NCI-H526 (cell line): ENCODE results near the gene PM20D1.
"Not testable (repeated sequence)": the region's sequence is repeated elsewhere in the genome, so short reads cannot be mapped to it uniquely, and the experiment has no call there.

Experiments
- DNase-seq, 2 experiments: peaks; one replicate each; lab custom pipeline; 2025; lab: John Stamatoyannopoulos, UW

PM20D1 gene

GRCh38 chr1:205849619-205850355 lies at the start of gene PM20D1:
TSS of gene PM20D1 (minus strand) at chr1:205850132. CDS start at chr1:205850072, 60 bp downstream.
- DNase-seq, result no peak

- DNase-seq, result no peak
Observed at GRCh38 chr1:205896351-205896750, 46.4 kb upstream of the PM20D1 start.

GRCh38 chr1:205894119-205894518 lies 44.2 kb upstream of the PM20D1 start:
- DNase-seq, result not testable (repeated sequence)

GRCh38 chr1:205892175-205892574 lies 42.2 kb upstream of the PM20D1 start:
- DNase-seq, result not testable (repeated sequence)

- not testable (repeated sequence) for DNase-seq
Observed at GRCh38 chr1:205891481-205891880, 41.5 kb upstream of the PM20D1 start.

GRCh38 chr1:205890631-205891030 lies 40.7 kb upstream of the PM20D1 start:
- DNase-seq, result not testable (repeated sequence)

- not testable (repeated sequence) for DNase-seq
Observed at GRCh38 chr1:205889706-205890105, 39.8 kb upstream of the PM20D1 start.

GRCh38 chr1:205889006-205889405 lies 39.1 kb upstream of the PM20D1 start:
- not testable (repeated sequence) for DNase-seq

- no peak for DNase-seq
Observed at GRCh38 chr1:205883792-205884191, 33.9 kb upstream of the PM20D1 start.

- no peak for DNase-seq
Observed at GRCh38 chr1:205880923-205881322, 31.0 kb upstream of the PM20D1 start.

- DNase-seq, result no peak
Observed at GRCh38 chr1:205879974-205880373, 30.0 kb upstream of the PM20D1 start.

GRCh38 chr1:205878026-205878425 lies 28.1 kb upstream of the PM20D1 start:
- DNase-seq, result no peak

- not testable (repeated sequence) for DNase-seq
Observed at GRCh38 chr1:205873148-205873547, 23.2 kb upstream of the PM20D1 start.

- DNase-seq, result peak in 1 of 2 experiments; percentile 12
Observed at GRCh38 chr1:205870236-205870635, 20.3 kb upstream of the PM20D1 start.

- DNase-seq, result no peak
Observed at GRCh38 chr1:205861540-205861939, 11.6 kb upstream of the PM20D1 start.

- DNase-seq, result no peak
Observed at GRCh38 chr1:205858141-205858961, 8.4 kb upstream of the PM20D1 start.

GRCh38 chr1:205857501-205857900 lies 7.6 kb upstream of the PM20D1 start:
- not testable (repeated sequence) for DNase-seq

GRCh38 chr1:205856433-205856832 lies 6.5 kb upstream of the PM20D1 start:
- DNase-seq, result no peak

- no peak for DNase-seq
Observed at GRCh38 chr1:205852969-205853368, 3.0 kb upstream of the PM20D1 start.

- DNase-seq, result no peak
Observed at GRCh38 chr1:205851993-205852392, 2.1 kb upstream of the PM20D1 start.

GRCh38 chr1:205843036-205843859 lies 6.7 kb downstream of the PM20D1 start:
- no peak for DNase-seq

GRCh38 chr1:205842229-205842628 lies 7.7 kb downstream of the PM20D1 start:
- DNase-seq, result no peak
